Measurements from ENCODE around the gene SIRPG. TPM values are rescaled to one million over a fixed set of nuclear protein-coding genes. Genes with fewer than 3 reads are reported as not detected.
A peak's percentile ranks its signal among the peaks of the same experiment; 100 is the strongest.

SIRPG gene
- polyA plus RNA-seq, 2 of the 4 experiments (the other 2 are of a cell fraction): not detected

DNA sequence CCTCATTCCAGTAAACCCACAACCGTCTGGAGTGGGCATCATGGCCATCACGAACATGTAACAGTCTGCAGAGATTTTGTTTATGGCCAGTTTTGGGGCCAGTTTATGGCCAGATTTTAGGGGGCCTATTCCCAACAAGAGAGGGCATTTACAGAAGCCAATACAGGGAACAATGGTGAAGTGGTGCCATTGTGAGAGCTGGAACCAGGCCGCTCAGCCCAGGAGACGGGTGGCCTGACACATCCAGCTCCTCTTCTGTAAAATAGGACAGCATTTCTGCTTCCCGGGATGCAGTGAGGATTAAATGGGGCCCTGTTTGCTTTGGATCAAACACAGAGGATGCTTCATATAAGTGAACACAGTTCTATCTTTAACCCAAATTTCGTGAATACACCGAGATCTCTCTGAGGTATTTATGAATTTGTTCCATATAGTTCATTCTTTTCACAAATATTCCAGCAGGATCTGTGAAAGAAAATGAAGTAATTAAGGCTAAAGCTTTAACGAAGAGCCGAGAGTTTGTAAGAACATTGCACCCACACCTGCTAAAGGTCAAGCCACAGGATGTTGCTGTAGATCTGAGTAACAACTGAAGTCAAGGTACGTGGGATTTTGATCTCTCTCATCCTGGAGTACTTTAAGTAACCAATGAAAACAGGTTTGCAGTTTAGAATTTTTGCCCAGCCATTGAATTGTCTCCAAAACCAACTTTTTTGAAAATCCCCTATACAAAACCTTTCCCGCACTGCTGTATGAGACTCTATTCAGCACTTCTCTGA, 14.5 kb upstream of the SIRPG start:
- POLR2A ChIA-PET: no interaction called here
- DNase-seq (ENCODE audit: low read depth in 1 of 2, low spot score in 1 of 2): no peak

DNA sequence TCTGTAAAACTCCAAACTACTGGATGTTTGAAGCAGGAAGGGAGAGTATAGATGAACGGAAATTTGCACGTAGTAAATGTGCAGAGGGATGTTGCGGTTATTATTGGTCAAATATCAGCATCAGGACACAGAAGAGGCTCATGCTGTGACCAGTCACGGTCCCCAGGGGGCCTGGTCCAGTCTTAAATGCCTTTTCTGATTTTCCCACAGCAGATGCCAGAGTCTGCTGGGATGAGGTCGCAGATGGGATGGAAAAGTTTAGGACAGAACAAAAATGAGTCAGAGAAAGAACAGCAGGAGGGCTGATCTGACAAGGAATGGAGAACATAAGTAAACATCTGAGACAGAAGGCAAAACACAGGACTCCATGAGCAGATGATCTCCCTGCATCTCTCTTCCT, 11.7 kb upstream of the SIRPG start:
- DNase-seq (ENCODE audit: low read depth in 1 of 2, low spot score in 1 of 2) (peak; percentile 7 to 21), FAIRE-seq (no peak), ATAC-seq (peak in 1 of 2 experiments; percentile 47; a peak in 1 of 6 replicates)

More for the DNA sequence above, 14.5 kb upstream of the SIRPG start:
- Histone ChIP-seq H3K4me3 (no peak overlapping the region), H3K9me3 (no peaks in the 10 kb centered on the region), H3K27ac (no peak overlapping the region), H3K4me2 (no peak overlapping the region), H3K4me1 (no peaks in the 10 kb centered on the region)
- CTCF ChIA-PET: no interaction called here
- FAIRE-seq: no peak
- ATAC-seq: no peak
- WGBS (ENCODE audit: missing lambda C conversion rate): 27% methylated on average over 11 of the region's 11 CpGs
- TF ChIP-seq NFE2L2 (conservative IDR thresholded peaks at IDR 0.05; ENCODE audit: low read length) (no peak), MAX (IDR thresholded peaks at IDR 0.05) (no peak), EHF (CRISPR knock-in tag; IDR thresholded peaks at IDR 0.05) (no peak), CBX2 (IDR thresholded peaks at IDR 0.05; ENCODE audit: borderline replicate concordance, low read depth) (no peak), RARB (CRISPR knock-in tag; IDR thresholded peaks at IDR 0.05) (no peak), GATA3 (IDR thresholded peaks at IDR 0.05; ENCODE audit: borderline replicate concordance) (no peak), CHD2 (IDR thresholded peaks at IDR 0.05; ENCODE audit: low read length, partially characterized antibody) (no peak), HOXA7 (CRISPR knock-in tag; IDR thresholded peaks at IDR 0.05) (no peak), HOXB5 (CRISPR knock-in tag; IDR thresholded peaks at IDR 0.05) (no peak), RNF2 (IDR thresholded peaks at IDR 0.05; ENCODE audit: borderline replicate concordance, low read depth) (no peak), HMGXB4 (CRISPR knock-in tag; IDR thresholded peaks at IDR 0.05; ENCODE audit: borderline replicate concordance) (no peak), MAFK (IDR thresholded peaks at IDR 0.05; ENCODE audit: partially characterized antibody) (no peak)
- TF ChIP-seq, protein P1, sequence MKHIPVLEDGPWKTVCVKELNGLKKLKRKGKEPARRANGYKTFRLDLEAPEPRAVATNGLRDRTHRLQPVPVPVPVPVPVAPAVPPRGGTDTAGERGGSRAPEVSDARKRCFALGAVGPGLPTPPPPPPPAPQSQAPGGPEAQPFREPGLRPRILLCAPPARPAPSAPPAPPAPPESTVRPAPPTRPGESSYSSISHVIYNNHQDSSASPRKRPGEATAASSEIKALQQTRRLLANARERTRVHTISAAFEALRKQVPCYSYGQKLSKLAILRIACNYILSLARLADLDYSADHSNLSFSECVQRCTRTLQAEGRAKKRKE (CRISPR knock-in tag; IDR thresholded peaks at IDR 0.05; ENCODE audit: low read depth): no peak
- TF ChIP-seq, protein P2, sequence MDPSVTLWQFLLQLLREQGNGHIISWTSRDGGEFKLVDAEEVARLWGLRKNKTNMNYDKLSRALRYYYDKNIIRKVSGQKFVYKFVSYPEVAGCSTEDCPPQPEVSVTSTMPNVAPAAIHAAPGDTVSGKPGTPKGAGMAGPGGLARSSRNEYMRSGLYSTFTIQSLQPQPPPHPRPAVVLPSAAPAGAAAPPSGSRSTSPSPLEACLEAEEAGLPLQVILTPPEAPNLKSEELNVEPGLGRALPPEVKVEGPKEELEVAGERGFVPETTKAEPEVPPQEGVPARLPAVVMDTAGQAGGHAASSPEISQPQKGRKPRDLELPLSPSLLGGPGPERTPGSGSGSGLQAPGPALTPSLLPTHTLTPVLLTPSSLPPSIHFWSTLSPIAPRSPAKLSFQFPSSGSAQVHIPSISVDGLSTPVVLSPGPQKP (IDR thresholded peaks at IDR 0.05; ENCODE audit: low read depth, low read length): no peak

More for the DNA sequence above, 11.7 kb upstream of the SIRPG start:
- H3K4me1 ChIP-seq: no peaks in the 10 kb centered on the region
- POLR2A ChIA-PET: no interaction called here
- H3K4me2 ChIP-seq: no peak overlapping the region
- no peaks in the 10 kb centered on the region for H3K9me3 ChIP-seq
- no peak overlapping the region for H3K27ac ChIP-seq
- CTCF ChIA-PET: no interaction called here
- TF ChIP-seq RFX5 (IDR thresholded peaks at IDR 0.05) (no peak), TP53 (CRISPR knock-in tag; IDR thresholded peaks at IDR 0.05) (no peak), CHD4 (IDR thresholded peaks at IDR 0.05; ENCODE audit: borderline replicate concordance) (no peak), PBX3 (IDR thresholded peaks at IDR 0.05) (no peak), RARB (CRISPR knock-in tag; IDR thresholded peaks at IDR 0.05) (no peak), MAX (IDR thresholded peaks at IDR 0.05) (no peak), HDAC2 (IDR thresholded peaks at IDR 0.05) (no peak), NFE2L2 (conservative IDR thresholded peaks at IDR 0.05; ENCODE audit: low read length) (no peak), GATA3 (IDR thresholded peaks at IDR 0.05; ENCODE audit: borderline replicate concordance) (no peak)
- 14% methylated on average over 5 of the region's 5 CpGs for WGBS (ENCODE audit: missing lambda C conversion rate)
- no peak overlapping the region for H3K4me3 ChIP-seq
